Measurements from ENCODE around the gene VSTM4.

The VSTM4 gene

GRCh38 chr10:49132362-49132737 is 17.0 kb upstream of the VSTM4 start:
- TF ChIP-seq USF1 (IDR thresholded peaks at IDR 0.05), result no peak

- no peak for TF ChIP-seq TAF1 (IDR thresholded peaks at IDR 0.05; ENCODE audit: low read depth)
- TF ChIP-seq CREB1 (IDR thresholded peaks at IDR 0.05; ENCODE audit: low read depth), result no peak
- no peak for TF ChIP-seq TCF12 (IDR thresholded peaks at IDR 0.05; ENCODE audit: low read depth)
- no peak for TF ChIP-seq FOXM1 (IDR thresholded peaks at IDR 0.05; ENCODE audit: borderline replicate concordance, low read depth)
- TF ChIP-seq EGR1 (IDR thresholded peaks at IDR 0.05), result no peak
- no peak for TF ChIP-seq RAD21 (IDR thresholded peaks at IDR 0.05; ENCODE audit: low read depth)
- TF ChIP-seq NFIC (IDR thresholded peaks at IDR 0.05), result no peak
- TF ChIP-seq CEBPB (IDR thresholded peaks at IDR 0.05), result no peak
- TF ChIP-seq YY1 (IDR thresholded peaks at IDR 0.05; ENCODE audit: low read depth), result no peak
- TF ChIP-seq ZBTB7A (IDR thresholded peaks at IDR 0.05; ENCODE audit: low read depth), result no peak
- TF ChIP-seq MAX (IDR thresholded peaks at IDR 0.05), result no peak
These were observed 16.4 kb upstream of the VSTM4 start for GRCh38 chr10:49131507-49132361.

GRCh38 chr10:49129376-49129775 is 14.1 kb upstream of the VSTM4 start:
- no peak for TF ChIP-seq USF1 (IDR thresholded peaks at IDR 0.05)
- TF ChIP-seq ZBTB7A (IDR thresholded peaks at IDR 0.05; ENCODE audit: low read depth), result no peak
- TF ChIP-seq EGR1 (IDR thresholded peaks at IDR 0.05), result no peak
- no peak for TF ChIP-seq CEBPB (IDR thresholded peaks at IDR 0.05)
- TF ChIP-seq YY1 (IDR thresholded peaks at IDR 0.05; ENCODE audit: low read depth), result no peak
- no peak for TF ChIP-seq TEAD4 (IDR thresholded peaks at IDR 0.05)
- no peak for TF ChIP-seq RAD21 (IDR thresholded peaks at IDR 0.05; ENCODE audit: low read depth)
- no peak for TF ChIP-seq FOXM1 (IDR thresholded peaks at IDR 0.05; ENCODE audit: borderline replicate concordance, low read depth)
- TF ChIP-seq EP300 (IDR thresholded peaks at IDR 0.05; ENCODE audit: borderline replicate concordance), result no peak
- no peak for TF ChIP-seq MAX (IDR thresholded peaks at IDR 0.05)
- TF ChIP-seq NFIC (IDR thresholded peaks at IDR 0.05), result no peak
- no peak for TF ChIP-seq TCF12 (IDR thresholded peaks at IDR 0.05; ENCODE audit: low read depth)
- TF ChIP-seq CREB1 (IDR thresholded peaks at IDR 0.05; ENCODE audit: low read depth), result no peak
- TF ChIP-seq TAF1 (IDR thresholded peaks at IDR 0.05; ENCODE audit: low read depth), result no peak
- TF ChIP-seq REST (IDR thresholded peaks at IDR 0.05; ENCODE audit: low read depth), result no peak

- TF ChIP-seq ZBTB7A (IDR thresholded peaks at IDR 0.05; ENCODE audit: low read depth), result no peak
- no peak for TF ChIP-seq NFIC (IDR thresholded peaks at IDR 0.05)
- no peak for TF ChIP-seq EP300 (IDR thresholded peaks at IDR 0.05; ENCODE audit: borderline replicate concordance)
- no peak for TF ChIP-seq YY1 (IDR thresholded peaks at IDR 0.05; ENCODE audit: low read depth)
- no peak for TF ChIP-seq REST (IDR thresholded peaks at IDR 0.05; ENCODE audit: low read depth)
These were observed 13.5 kb upstream of the VSTM4 start for GRCh38 chr10:49128854-49129253.

GRCh38 chr10:49123981-49124950 is 8.9 kb upstream of the VSTM4 start:
- TF ChIP-seq TAF1 (IDR thresholded peaks at IDR 0.05; ENCODE audit: low read depth), result no peak
- no peak for TF ChIP-seq TEAD4 (IDR thresholded peaks at IDR 0.05)
- no peak for TF ChIP-seq TCF12 (IDR thresholded peaks at IDR 0.05; ENCODE audit: low read depth)
- TF ChIP-seq USF1 (IDR thresholded peaks at IDR 0.05), result no peak
- TF ChIP-seq RAD21 (IDR thresholded peaks at IDR 0.05; ENCODE audit: low read depth), result no peak
- no peak for TF ChIP-seq FOXM1 (IDR thresholded peaks at IDR 0.05; ENCODE audit: borderline replicate concordance, low read depth)
- TF ChIP-seq REST (IDR thresholded peaks at IDR 0.05; ENCODE audit: low read depth), result no peak
- no peak for TF ChIP-seq MAX (IDR thresholded peaks at IDR 0.05)
- no peak for TF ChIP-seq NFIC (IDR thresholded peaks at IDR 0.05)
- TF ChIP-seq EGR1 (IDR thresholded peaks at IDR 0.05), result no peak

All from Ishikawa (cell line).